Mesendoderm (in vitro differentiated cells): Measurements from ENCODE around the gene ITIH3.

ENCODE experiments used
- DNase-seq: peaks from one replicate; pipeline ENCODE4 v3.0.0; 2013
- H2AK5ac ChIP-seq: 2 replicates; pipeline ENCODE4 v1.6.1; 2013; ENCODE audit warnings: low read length, inconsistent platforms
- H2BK120ac ChIP-seq: 2 replicates; pipeline ENCODE4 v1.6.1; 2013; ENCODE audit warnings: low read depth, mild to moderate bottlenecking, low read length, moderate library complexity, mixed read lengths
- H2BK15ac ChIP-seq: replicated peaks from 2 replicates; pipeline ENCODE4 v1.6.1; 2013; ENCODE audit warnings: low read depth, mild to moderate bottlenecking, moderate library complexity
- H2BK5ac ChIP-seq: 2 replicates; pipeline ENCODE4 v1.6.1; 2013; ENCODE audit warnings: low read length, inconsistent platforms
- H3K18ac ChIP-seq: 2 replicates; pipeline ENCODE4 v1.6.1; 2013; ENCODE audit warnings: mild to moderate bottlenecking, low read length, mixed read lengths
- H3K23ac ChIP-seq: one replicate; pipeline ENCODE4 v1.6.1; 2013; ENCODE audit warnings: low read length
- H3K27ac ChIP-seq: 2 replicates; pipeline ENCODE4 v1.5.1; 2013; ENCODE audit warnings: low read depth, mild to moderate bottlenecking, inconsistent platforms, low read length, moderate library complexity
- H3K27me3 ChIP-seq: 2 replicates; pipeline ENCODE4 v1.6.1; 2013; ENCODE audit warnings: low read length, control low read depth, mild to moderate bottlenecking, inconsistent platforms; ENCODE audit not compliant: insufficient read depth, poor library complexity
- H3K36me3 ChIP-seq: 2 replicates; pipeline ENCODE4 v1.6.1; 2013; ENCODE audit warnings: low read length, inconsistent platforms; ENCODE audit not compliant: control insufficient read depth, insufficient read depth
- H3K4ac ChIP-seq: one replicate; pipeline ENCODE4 v1.6.1; 2013; ENCODE audit warnings: low read depth, mild to moderate bottlenecking, low read length, moderate library complexity
- H3K4me1 ChIP-seq: 2 replicates; pipeline ENCODE4 v1.6.1; 2013; ENCODE audit warnings: low read depth, low read length, inconsistent platforms; ENCODE audit not compliant: control insufficient read depth
- H3K4me2 ChIP-seq: 2 replicates; pipeline ENCODE4 v1.6.1; 2013; ENCODE audit warnings: low read length
- H3K4me3 ChIP-seq: 2 replicates; pipeline ENCODE4 v1.5.1; 2013; ENCODE audit warnings: mild to moderate bottlenecking, low read length
- H3K56ac ChIP-seq: one replicate; pipeline ENCODE4 v1.6.1; 2013; ENCODE audit warnings: low read length
- H3K79me1 ChIP-seq: 2 replicates; pipeline ENCODE4 v1.6.1; 2013; ENCODE audit warnings: low read length, inconsistent platforms
- H3K79me2 ChIP-seq: 2 replicates; pipeline ENCODE4 v1.6.1; 2013; ENCODE audit warnings: mild to moderate bottlenecking, low read length; ENCODE audit not compliant: control insufficient read depth, insufficient read depth
- H3K9ac ChIP-seq: 2 replicates; pipeline ENCODE4 v1.6.1; 2013; ENCODE audit warnings: low read length, inconsistent platforms
- H4K5ac ChIP-seq: one replicate; pipeline ENCODE4 v1.6.1; 2013; ENCODE audit warnings: low read length
- H4K8ac ChIP-seq: one replicate; pipeline ENCODE4 v1.6.1; 2013; ENCODE audit warnings: low read depth, mild to moderate bottlenecking, control low read depth, low read length, moderate library complexity
- WGBS: extraction: QIAGEN DNeasy Blood & Tissue Kit; methylation state at CpG from one replicate; pipeline ENCODE4 v1.1.7; 2013; ENCODE audit warnings: low lambda C conversion rate, missing lambda C conversion rate; ENCODE audit not compliant: insufficient coverage; ENCODE audit errors: extremely low coverage; 5-methylcytosine and 5-hydroxymethylcytosine counted together

ITIH3 gene

DNA sequence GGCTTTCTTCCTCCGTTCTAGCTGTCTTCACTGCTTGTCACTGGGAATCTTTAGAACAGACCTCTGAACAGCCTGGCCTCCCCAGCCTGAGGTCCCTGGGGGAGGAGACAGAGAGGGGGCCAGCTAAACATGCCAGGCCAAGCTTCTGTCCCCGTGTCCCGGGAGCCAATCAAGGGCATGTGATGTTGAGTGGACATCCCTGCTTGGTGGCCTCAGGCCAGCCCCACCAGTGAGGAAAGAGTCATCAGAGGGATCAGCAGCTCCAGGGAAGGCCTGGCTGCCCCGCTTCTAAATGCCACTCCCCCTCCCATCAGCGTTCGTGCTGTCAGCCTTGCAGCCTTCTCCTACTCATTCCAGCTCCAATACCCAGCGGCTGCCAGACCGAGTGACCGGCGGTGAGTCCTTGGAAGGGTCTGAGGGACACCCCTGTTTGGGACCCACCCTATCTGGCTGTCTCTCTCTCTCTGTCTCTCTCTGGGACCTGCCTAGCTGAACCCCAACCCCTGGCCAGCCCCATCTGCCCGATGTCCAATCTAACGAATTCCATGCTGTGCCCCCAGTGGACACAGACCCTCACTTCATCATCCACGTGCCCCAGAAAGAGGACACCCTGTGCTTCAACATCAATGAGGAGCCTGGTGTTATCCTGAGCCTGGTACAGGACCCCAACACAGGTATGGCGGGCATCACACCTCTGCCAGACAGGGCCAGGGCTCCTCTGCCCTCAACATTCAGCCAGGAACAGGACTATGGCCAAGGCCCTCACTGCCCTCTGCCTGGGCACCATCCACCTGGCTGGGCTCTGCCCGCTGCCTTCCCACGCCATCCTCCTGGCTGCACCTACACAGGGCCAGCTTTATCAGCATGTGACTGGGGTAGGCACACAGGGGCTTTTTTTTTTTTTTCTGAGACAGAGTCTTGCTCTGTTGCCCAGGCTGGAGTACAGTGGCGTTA lies 6.6 kb upstream of the ITIH3 start:
- Histone ChIP-seq H3K79me1 (no peaks in the 10 kb centered on the region), H3K4ac (no peak overlapping the region), H3K36me3 (no peaks in the 10 kb centered on the region), H2BK15ac (no peak overlapping the region), H3K27ac (no peak overlapping the region), H2BK120ac (no peak overlapping the region), H3K56ac (no peak overlapping the region), H3K27me3 (no peaks in the 10 kb centered on the region), H3K4me1 (no peaks in the 10 kb centered on the region), H4K5ac (no peak overlapping the region), H3K18ac (no peak overlapping the region), H4K8ac (no peak overlapping the region), H3K23ac (no peak overlapping the region), H3K4me2 (no peak overlapping the region), H3K79me2 (no peaks in the 10 kb centered on the region), H3K9ac (no peak overlapping the region), H3K4me3 (no peak overlapping the region), H2AK5ac (no peak overlapping the region), H2BK5ac (no peak overlapping the region)
- no CpG with 5 or more reads among the region's 17 CpGs for WGBS
- DNase-seq, result no peak

DNA sequence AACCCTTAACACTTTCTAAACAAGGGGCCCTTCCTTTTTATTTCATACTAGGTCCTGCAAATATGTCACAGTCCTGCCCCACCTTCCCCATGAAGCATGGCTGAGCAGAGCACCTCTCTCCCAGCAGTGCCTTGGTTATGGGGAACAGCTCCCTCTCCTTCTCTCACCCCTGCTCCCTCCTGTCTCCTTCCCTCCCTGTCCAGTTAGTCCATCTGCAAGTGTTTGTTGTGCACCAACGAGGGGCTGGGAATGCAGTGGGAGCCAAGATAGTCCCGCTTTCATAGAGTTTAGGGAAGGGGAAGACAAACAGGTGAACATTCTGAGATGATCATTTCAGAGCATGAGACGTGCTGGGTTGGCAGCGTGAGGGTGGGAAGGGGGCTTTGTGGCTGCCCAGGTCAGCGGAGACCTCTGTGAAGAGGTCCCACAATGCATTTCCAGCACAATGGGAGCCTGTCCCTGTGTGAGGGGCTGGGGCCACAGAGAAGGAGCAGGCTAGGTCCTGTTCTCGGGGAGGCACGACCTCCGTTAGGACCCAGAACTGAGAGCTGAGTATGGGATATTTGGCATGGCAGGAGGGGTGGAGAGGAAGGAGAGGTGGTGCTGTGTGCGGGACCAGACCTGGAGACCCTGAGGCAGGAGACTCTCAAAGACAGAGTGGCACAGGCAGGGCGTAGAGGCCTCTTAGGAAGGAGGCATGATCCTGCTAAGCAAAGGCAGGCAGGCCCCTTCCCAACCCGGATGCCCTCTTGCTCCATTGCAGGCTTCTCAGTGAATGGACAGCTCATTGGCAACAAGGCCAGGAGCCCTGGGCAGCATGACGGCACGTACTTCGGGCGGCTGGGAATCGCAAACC lies 5.5 kb upstream of the ITIH3 start:
- H4K8ac ChIP-seq, result no peak overlapping the region
- H4K5ac ChIP-seq, result no peak overlapping the region
- H3K23ac ChIP-seq, result no peak overlapping the region
- H2BK120ac ChIP-seq, result no peak overlapping the region
- no peak overlapping the region for H3K4ac ChIP-seq
- no peaks in the 10 kb centered on the region for H3K79me2 ChIP-seq
- H3K4me3 ChIP-seq, result no peak overlapping the region
- no peak overlapping the region for H3K9ac ChIP-seq
- H3K36me3 ChIP-seq, result no peaks in the 10 kb centered on the region
- no peak overlapping the region for H2BK15ac ChIP-seq
- no peaks in the 10 kb centered on the region for H3K79me1 ChIP-seq
- H2AK5ac ChIP-seq, result no peak overlapping the region
- no peaks in the 10 kb centered on the region for H3K4me1 ChIP-seq
- H3K27me3 ChIP-seq, result no peaks in the 10 kb centered on the region
- no peak overlapping the region for H3K56ac ChIP-seq
- no peak overlapping the region for H2BK5ac ChIP-seq
- DNase-seq, result no peak
- no peak overlapping the region for H3K18ac ChIP-seq
- no peak overlapping the region for H3K27ac ChIP-seq
- no peak overlapping the region for H3K4me2 ChIP-seq
- no CpG with 5 or more reads among the region's 16 CpGs for WGBS

DNA sequence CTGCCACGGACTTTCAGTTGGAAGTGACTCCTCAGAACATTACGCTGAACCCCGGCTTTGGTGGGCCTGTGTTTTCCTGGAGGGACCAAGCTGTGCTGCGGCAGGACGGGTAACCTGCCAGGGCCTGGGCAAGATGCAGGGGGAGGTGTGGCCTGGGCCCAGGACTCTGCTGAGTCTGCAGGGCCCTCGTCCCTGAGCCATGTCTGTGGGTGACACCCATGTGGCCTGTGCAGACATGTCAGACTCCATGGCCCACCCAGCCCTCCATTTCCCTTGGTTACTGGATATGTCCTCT lies 4.9 kb upstream of the ITIH3 start:
- Histone ChIP-seq H3K9ac (no peak overlapping the region), H2AK5ac (no peak overlapping the region), H3K79me1 (no peaks in the 10 kb centered on the region), H2BK120ac (no peak overlapping the region), H3K4ac (no peak overlapping the region), H4K8ac (no peak overlapping the region), H3K23ac (no peak overlapping the region), H3K79me2 (no peaks in the 10 kb centered on the region), H2BK5ac (no peak overlapping the region), H3K4me3 (no peak overlapping the region), H3K27me3 (no peaks in the 10 kb centered on the region), H3K36me3 (no peaks in the 10 kb centered on the region), H3K18ac (no peak overlapping the region), H4K5ac (no peak overlapping the region), H3K4me1 (no peaks in the 10 kb centered on the region), H3K27ac (no peak overlapping the region), H3K56ac (no peak overlapping the region), H3K4me2 (no peak overlapping the region), H2BK15ac (no peak overlapping the region)
- no CpG with 5 or more reads among the region's 6 CpGs for WGBS
- no peak for DNase-seq

DNA sequence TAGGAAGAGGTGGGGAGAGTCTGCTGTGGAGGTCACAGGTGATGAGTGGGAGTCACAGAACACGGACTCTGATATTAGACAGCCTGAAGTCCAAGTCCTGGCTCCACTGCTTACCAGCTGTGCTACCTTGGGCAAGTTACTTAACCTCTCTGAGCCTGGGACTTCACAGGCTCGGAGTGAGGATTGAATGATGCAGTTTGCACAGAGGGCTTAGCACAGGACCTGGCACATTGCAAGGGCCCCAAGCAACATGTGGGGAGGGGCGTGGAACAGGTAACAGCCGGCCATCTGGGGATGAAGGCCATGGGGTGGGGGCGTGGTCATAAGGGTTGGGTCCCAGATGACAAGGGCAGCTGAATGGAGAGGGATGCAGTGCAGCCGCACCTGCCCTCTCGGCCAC lies 4.3 kb upstream of the ITIH3 start:
- Histone ChIP-seq H3K4me1 (no peaks in the 10 kb centered on the region), H3K27me3 (no peaks in the 10 kb centered on the region), H3K79me1 (no peaks in the 10 kb centered on the region), H2AK5ac (no peak overlapping the region), H3K4me2 (no peak overlapping the region), H2BK5ac (no peak overlapping the region), H3K79me2 (no peaks in the 10 kb centered on the region), H3K18ac (no peak overlapping the region), H3K36me3 (no peaks in the 10 kb centered on the region), H4K8ac (no peak overlapping the region), H3K56ac (no peak overlapping the region), H3K4ac (no peak overlapping the region), H3K27ac (no peak overlapping the region), H3K23ac (no peak overlapping the region), H4K5ac (no peak overlapping the region), H2BK120ac (no peak overlapping the region), H2BK15ac (no peak overlapping the region), H3K4me3 (no peak overlapping the region), H3K9ac (no peak overlapping the region)
- WGBS, result no CpG with 5 or more reads among the region's 7 CpGs
- no peak for DNase-seq

DNA sequence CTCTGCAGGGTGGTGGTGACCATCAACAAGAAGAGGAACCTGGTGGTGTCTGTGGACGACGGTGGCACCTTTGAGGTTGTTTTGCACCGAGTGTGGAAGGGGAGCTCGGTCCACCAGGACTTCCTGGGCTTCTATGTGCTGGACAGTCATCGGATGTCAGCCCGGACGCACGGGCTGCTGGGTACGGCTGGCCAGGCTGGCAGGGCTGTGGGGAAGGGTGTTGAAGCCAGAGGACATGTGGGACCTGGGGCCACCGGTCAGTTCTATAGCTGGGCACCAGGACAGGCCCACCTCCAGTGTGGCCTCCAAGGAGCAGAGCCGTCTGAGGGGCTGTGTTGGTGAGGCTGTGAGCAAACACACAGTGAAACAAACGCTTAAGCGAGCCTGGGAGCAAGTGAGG lies 3.9 kb upstream of the ITIH3 start:
- Histone ChIP-seq H3K79me1 (no peaks in the 10 kb centered on the region), H3K18ac (no peak overlapping the region), H3K27me3 (no peaks in the 10 kb centered on the region), H3K79me2 (no peaks in the 10 kb centered on the region), H2BK120ac (no peak overlapping the region), H3K4me1 (no peaks in the 10 kb centered on the region), H3K4ac (no peak overlapping the region), H3K27ac (no peak overlapping the region), H4K5ac (no peak overlapping the region), H3K36me3 (no peaks in the 10 kb centered on the region), H3K4me3 (no peak overlapping the region), H2BK5ac (no peak overlapping the region), H3K9ac (no peak overlapping the region), H4K8ac (no peak overlapping the region), H3K56ac (no peak overlapping the region), H2BK15ac (no peak overlapping the region), H3K4me2 (no peak overlapping the region), H3K23ac (no peak overlapping the region), H2AK5ac (no peak overlapping the region)
- no peak for DNase-seq
- WGBS, result no CpG with 5 or more reads among the region's 13 CpGs
